ENCODE data around the gene BOLL.
"Not testable (repeated sequence)": the region's sequence is repeated elsewhere in the genome, so short reads cannot be mapped to it uniquely, and the experiment has no call there.

Gene BOLL

DNA sequence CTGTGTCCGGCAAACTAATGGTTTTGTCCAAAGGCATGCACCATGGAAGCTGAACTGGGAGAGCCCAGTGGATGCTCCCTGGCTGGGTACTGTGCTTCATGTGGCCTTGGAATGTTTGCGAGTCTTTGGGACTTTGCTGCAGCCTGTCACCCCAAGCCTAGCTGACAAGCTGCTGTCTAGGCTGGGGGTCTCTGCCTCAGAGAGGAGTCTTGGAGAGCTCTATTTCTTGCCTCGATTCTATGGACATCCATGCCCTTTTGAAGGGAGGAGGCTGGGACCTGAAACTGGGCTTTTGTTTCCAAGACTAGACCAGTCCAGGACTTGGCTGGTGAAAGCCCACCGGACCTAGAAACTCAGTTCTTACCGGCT is 78.3 kb downstream of the BOLL start:
- no peak for DNase-seq (ENCODE audit: low spot score)

DNA sequence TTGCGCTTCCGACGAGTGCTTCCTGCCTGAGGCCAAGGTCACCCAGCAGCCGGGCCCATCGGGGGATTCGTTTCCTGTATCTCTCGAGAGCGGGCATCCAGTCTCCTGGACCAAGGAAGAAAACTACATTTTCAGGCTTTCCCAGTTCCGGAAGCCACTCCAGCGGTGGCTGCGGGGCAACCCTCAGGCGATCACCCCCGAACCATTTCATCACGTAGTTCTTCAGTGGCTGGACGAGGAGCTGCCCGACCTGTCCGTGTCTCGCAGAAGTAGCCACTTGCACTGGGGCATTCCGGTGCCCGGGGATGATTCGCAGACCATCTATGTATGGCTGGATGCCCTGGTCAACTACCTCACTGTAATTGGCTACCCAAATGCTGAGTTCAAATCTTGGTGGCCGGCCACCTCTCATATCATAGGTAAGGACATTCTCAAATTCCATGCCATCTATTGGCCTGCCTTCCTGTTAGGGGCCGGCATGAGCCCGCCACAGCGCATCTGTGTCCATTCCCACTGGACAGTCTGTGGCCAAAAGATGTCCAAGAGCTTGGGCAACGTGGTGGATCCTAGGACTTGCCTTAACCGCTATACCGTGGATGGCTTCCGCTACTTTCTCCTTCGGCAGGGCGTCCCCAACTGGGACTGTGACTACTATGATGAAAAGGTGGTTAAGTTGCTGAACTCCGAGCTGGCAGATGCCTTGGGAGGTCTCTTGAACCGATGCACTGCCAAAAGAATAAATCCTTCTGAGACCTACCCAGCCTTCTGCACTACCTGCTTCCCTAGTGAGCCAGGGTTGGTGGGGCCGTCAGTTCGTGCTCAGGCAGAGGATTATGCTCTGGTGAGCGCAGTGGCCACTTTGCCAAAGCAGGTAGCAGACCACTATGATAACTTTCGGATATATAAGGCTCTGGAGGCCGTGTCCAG is 78.9 kb downstream of the BOLL start:
- peak; percentile 51 for DNase-seq (ENCODE audit: low spot score)

DNA sequence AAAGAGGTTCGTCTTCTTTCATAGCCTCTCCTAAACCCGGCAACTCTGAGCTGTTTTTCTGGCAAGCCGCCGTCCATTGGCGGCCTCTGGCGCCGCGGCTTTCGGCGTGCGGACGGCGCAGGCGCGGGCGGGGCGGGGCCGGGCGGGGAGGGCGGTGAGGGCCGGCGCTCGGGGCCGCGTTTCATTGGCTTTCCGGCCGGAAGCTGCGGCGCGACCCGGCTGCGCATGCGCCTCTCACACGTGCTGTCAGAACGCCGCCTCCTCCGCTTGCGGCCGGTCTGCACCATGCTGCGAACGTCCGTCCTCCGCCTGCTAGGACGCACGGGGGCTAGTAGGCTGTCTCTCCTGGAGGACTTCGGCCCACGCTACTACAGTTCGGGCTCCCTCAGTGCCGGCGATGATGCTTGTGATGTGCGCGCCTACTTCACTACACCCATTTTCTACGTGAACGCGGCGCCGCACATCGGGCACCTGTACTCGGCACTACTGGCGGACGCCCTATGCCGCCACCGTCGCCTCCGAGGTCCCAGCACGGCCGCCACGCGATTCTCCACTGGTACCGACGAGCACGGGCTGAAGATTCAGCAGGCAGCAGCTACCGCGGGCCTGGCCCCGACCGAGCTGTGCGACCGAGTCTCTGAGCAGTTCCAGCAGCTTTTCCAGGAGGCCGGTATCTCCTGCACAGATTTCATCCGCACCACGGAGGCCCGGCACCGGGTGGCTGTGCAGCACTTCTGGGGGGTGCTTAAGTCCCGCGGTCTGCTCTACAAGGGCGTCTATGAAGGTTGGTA is 79.8 kb downstream of the BOLL start, which contains the start of gene MARS2:
MARS2 (plus strand) TSS at position 249 of the 791 bp plus-strand sequence; CDS start at position 286, 37 bp downstream.
- peak; percentile 95 for DNase-seq (ENCODE audit: low spot score)

DNA sequence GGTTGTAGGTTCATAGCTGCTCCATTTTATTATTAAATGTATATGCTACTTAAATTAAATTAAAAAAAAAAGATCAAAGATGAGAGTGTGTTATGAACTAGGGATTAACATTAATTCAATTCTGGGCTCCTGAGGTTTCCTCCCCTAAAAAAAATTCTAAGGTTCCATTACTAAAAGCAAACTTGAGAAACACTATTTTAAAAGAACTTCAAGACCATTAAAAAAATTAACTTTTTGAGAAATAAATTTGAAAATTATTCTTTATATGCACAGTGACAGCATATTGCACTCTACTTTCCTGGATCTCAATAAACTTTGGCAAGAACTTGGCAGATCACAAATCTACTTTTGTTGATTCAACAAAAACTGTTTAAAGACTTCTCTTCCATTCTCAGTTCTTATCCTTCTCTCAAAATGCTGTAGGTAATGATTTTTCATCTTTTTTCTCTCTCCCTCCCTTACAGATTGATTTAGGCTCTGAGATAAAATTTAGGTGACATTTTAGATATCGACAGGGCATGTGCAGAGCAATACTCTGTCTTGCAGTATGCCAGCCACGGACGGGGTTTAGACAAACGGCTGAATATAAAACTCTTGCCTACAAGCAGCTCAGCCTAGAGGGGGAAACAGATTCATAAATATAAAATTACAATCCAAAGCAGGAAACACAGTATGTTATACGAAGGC is 80.5 kb downstream of the BOLL start:
- no peak for DNase-seq (ENCODE audit: low spot score)

DNA sequence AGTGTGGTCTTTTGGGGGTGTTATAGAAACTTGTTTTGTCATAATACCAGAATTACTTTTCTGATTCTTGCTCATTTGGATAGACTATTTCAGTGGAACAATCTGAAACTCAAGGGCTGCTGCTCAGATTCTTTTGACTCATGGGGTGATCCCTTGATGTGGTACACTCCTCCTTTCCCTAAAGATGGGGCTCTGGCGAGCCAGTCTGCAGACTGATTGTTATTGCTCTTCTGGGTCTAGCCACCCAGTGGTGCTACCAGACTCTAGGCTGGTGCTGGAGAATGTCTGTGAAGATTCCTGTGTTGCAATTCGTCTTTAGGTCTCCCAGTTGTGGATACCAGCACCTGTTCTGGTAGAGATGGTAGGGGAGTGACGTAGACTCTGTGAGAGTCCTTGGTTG is 84.2 kb downstream of the BOLL start:
- no peak for DNase-seq (ENCODE audit: low spot score)

DNA sequence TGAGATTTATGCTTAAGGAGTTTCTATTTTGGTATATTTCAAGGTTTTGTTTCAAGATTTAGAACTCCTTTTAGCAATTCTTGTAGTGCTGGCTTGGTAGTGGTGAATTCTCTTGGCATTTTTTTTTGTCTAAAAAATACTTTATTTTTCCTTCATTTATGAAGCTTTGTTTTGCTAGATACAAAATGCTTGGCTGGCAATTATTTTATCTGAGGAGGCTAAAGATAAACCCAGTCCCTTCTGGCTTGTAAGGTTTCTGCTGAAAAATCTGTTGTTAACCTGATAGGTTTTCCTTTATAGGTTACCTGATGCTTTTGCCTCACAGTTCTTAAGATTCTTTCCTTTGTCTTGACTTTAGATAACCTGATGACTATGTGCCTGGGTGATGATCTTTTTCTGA is 85.4 kb downstream of the BOLL start:
- DNase-seq (ENCODE audit: low spot score) = not testable (repeated sequence)

DNA sequence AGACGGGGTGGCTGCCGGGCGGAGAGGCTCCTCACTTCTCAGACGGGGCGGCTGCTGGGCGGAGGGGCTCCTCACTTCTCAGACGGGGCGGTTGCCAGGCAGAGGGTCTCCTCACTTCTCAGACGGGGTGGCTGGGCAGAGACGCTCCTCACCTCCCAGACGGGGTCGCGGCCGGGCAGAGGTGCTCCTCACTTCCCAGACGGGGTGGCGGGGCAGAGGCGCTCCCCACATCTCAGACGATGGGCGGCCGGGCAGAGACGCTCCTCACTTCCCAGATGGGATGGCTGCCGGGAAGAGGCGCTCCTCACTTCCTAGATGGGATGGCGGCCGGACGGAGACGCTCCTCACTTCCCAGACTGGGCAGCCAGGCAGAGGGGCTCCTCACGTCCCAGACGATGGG is 88.5 kb downstream of the BOLL start:
- DNase-seq (ENCODE audit: low spot score) = not testable (repeated sequence)

DNA sequence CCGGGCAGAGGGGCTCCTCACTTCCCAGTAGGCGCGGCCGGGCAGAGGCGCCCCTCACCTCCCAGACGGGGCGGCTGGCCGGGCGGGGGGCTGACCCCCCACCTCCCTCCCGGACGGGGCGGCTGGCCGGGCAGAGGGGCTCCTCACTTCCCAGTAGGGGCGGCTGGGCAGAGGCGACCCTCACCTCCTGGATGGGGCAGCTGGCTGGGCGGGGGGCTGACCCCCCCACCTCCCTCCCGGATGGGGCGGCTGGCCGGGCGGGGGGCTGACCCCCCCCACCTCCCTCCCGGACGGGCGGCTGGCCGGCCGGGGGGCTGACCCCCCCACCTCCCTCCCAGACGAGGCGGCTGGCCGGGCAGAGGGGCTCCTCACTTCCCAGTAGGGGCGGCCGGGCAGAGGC is 89.1 kb downstream of the BOLL start:
- DNase-seq (ENCODE audit: low spot score) = not testable (repeated sequence)

DNA sequence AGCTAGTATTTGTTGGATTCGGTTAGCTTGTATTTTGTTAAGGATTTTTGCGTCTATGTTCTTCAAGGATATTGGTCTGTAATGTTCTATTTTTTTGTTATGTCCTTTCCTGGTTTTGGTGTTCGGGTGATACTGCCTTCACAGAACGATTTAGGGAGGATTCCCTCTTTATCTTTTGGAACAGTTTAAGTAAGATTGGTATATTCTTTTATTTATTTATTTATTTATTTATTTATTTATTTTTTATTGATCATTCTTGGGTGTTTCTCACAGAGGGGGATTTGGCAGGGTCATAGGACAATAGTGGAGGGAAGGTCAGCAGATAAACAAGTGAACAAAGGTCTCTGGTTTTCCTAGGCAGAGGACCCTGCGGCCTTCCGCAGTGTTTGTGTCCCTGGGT is 89.9 kb downstream of the BOLL start:
- not testable (repeated sequence) for DNase-seq (ENCODE audit: low spot score)

DNA sequence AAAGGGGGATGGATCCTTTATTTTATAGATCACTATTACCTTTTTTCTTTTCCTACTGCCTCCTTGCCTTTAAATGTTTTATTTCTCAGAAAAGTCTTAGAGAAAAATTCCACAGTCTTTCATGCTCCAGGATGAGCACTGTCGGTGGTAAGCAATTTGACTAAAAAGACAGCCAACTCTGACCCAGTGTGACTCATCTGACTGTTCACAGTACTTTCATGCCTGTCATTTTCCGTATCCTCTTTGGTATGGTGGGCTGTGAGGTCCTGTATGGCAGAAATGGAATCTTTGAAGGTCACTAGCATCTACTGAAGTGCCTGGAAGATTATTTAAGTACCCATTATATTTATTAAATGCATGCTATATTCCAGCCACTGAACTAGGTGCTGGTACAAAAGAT is 107.6 kb downstream of the BOLL start:
- DNase-seq (ENCODE audit: low spot score) = no peak

DNA sequence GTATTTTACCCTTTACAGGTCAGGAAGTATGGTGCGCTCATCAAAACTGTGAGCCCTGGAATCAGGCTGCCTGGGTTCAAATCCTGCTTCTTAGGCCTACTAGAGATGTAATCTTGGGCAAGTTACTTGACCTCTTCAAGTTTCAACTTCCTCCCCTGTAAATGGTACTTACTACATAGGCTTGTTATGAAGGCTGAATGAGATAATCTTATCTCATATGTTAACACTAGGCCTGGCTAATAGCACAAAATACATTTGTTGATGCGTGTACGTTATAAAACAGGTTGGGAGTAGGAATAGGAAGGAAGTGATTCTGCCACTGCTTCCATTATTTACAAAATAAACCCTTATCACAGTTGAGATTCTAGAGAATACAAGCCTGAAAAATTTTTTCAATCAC is 108.1 kb downstream of the BOLL start:
- no peak for DNase-seq (ENCODE audit: low spot score)

Data from ecto neural progenitor cell (in vitro differentiated cells).